HFF-Myc (cell line): ENCODE data around the gene KRTAP10-7.
"Not testable (repeated sequence)": the region's sequence is repeated elsewhere in the genome, so short reads cannot be mapped to it uniquely, and the experiment has no call there.

Experiments
- DNase-seq: peaks from one replicate; pipeline ENCODE4 v3.0.0-alpha.2; 2011; ENCODE audit warnings: low read depth; ENCODE audit errors: extremely low read depth
- H3K4me3 ChIP-seq: replicated peaks from 2 replicates; pipeline ENCODE4 v1.5.1; 2011; ENCODE audit warnings: low read depth, mild to moderate bottlenecking, control low read depth, low read length
- CTCF ChIP-seq: IDR thresholded peaks from 2 replicates; pipeline ENCODE4 v1.5.1; 2012; ENCODE audit warnings: mild to moderate bottlenecking, low read depth, low read length, control low read depth; ENCODE audit errors: missing control alignments

Gene KRTAP10-7

GRCh38 chr21:44568261-44568660 is 32.1 kb upstream of the KRTAP10-7 start:
- DNase-seq, result no peak
- H3K4me3 ChIP-seq, result no peak overlapping the region
- no peak for TF ChIP-seq CTCF

- TF ChIP-seq CTCF, result no peak
- no peak overlapping the region for H3K4me3 ChIP-seq
- no peak for DNase-seq
Measured at GRCh38 chr21:44568667-44569556, 31.5 kb upstream of the KRTAP10-7 start.

- no peak overlapping the region for H3K4me3 ChIP-seq
- DNase-seq, result no peak
- TF ChIP-seq CTCF, result no peak
Measured at GRCh38 chr21:44569861-44570517, 30.4 kb upstream of the KRTAP10-7 start.

- no peak for TF ChIP-seq CTCF
- DNase-seq, result no peak
- H3K4me3 ChIP-seq, result no peak overlapping the region
Measured at GRCh38 chr21:44571296-44571695, 29.1 kb upstream of the KRTAP10-7 start.

GRCh38 chr21:44571844-44572782 is 28.3 kb upstream of the KRTAP10-7 start:
- TF ChIP-seq CTCF, result no peak
- DNase-seq, result no peak
- H3K4me3 ChIP-seq, result no peak overlapping the region

- DNase-seq, result no peak
Measured at GRCh38 chr21:44572959-44573583, 27.3 kb upstream of the KRTAP10-7 start.

GRCh38 chr21:44573630-44574456 is 26.6 kb upstream of the KRTAP10-7 start, which contains the start of gene KRTAP10-4:
TSS of gene KRTAP10-4 (plus strand) at chr21:44573729. CDS start at chr21:44573759, 30 bp downstream.
- DNase-seq, H3K4me3 ChIP-seq: not testable (repeated sequence)

More at GRCh38 chr21:44572959-44573583, 27.3 kb upstream of the KRTAP10-7 start:
- no peak for TF ChIP-seq CTCF
- H3K4me3 ChIP-seq, result no peak overlapping the region
